Loucy (cell line): ENCODE results near the gene GAR1.
"Not testable (repeated sequence)": the region's sequence is repeated elsewhere in the genome, so short reads cannot be mapped to it uniquely, and the experiment has no call there.

ENCODE experiments used
- H2AFZ ChIP-seq: fragments of 200-600 bp; sonication (generic); 2 replicates; pipeline ENCODE4 v1.6.0; 2016; ENCODE audit warnings: antibody characterized with exemption, mild to moderate bottlenecking, low read length, moderate library complexity
- H3F3A ChIP-seq: fragments of 200-600 bp; 2 replicates; pipeline ENCODE4 v1.6.0; 2016; ENCODE audit warnings: antibody characterized with exemption, low read depth, mild to moderate bottlenecking
- H3K27me3 ChIP-seq: fragments of 200-600 bp; sonication (generic); 2 replicates; pipeline ENCODE4 v1.6.1; 2014; ENCODE audit warnings: low read length, mild to moderate bottlenecking; ENCODE audit not compliant: insufficient read depth, poor library complexity, severe bottlenecking
- H3K36me3 ChIP-seq: fragments of 200-600 bp; sonication (generic); 2 replicates; pipeline ENCODE4 v1.6.1; 2016; ENCODE audit warnings: low read length; ENCODE audit not compliant: insufficient read depth
- H3K4me1 ChIP-seq: fragments of 200-600 bp; sonication (generic); 2 replicates; pipeline ENCODE4 v1.5.1; 2014; ENCODE audit warnings: low read length, mild to moderate bottlenecking; ENCODE audit not compliant: insufficient read depth, poor library complexity, severe bottlenecking
- H3K4me2 ChIP-seq: fragments of 200-600 bp; sonication (generic); 2 replicates; pipeline ENCODE4 v1.6.0; 2014; ENCODE audit warnings: antibody characterized with exemption, low read length, low read depth, mild to moderate bottlenecking; ENCODE audit not compliant: poor library complexity, severe bottlenecking
- H3K4me3 ChIP-seq: fragments of 200-600 bp; sonication (generic); 2 replicates; pipeline ENCODE4 v1.5.1; 2014; ENCODE audit warnings: low read length, mild to moderate bottlenecking, mixed read lengths; ENCODE audit not compliant: poor library complexity, severe bottlenecking
- H3K79me2 ChIP-seq: fragments of 200-600 bp; sonication (generic); 2 replicates; pipeline ENCODE4 v1.6.1; 2014; ENCODE audit warnings: low read length; ENCODE audit not compliant: insufficient read depth
- H3K9ac ChIP-seq: fragments of 200-600 bp; sonication (generic); 2 replicates; pipeline ENCODE4 v1.6.0; 2014; ENCODE audit warnings: mild to moderate bottlenecking, low read depth, low read length, moderate library complexity; ENCODE audit not compliant: poor library complexity, severe bottlenecking
- H3K9me2 ChIP-seq: fragments of 200-600 bp; sonication (generic); replicated peaks from 2 replicates; pipeline ENCODE4 v1.6.1; 2016; ENCODE audit warnings: low read depth, low read length, mixed read lengths
- H3K9me3 ChIP-seq: fragments of 200-600 bp; sonication (generic); 2 replicates; pipeline ENCODE4 v1.6.1; 2014; ENCODE audit warnings: mild to moderate bottlenecking, antibody characterized with exemption, low read length, low read depth; ENCODE audit not compliant: insufficient read depth
- H4K20me1 ChIP-seq: fragments of 200-600 bp; sonication (generic); 2 replicates; pipeline ENCODE4 v1.6.0; 2014; ENCODE audit warnings: antibody characterized with exemption, low read length, mild to moderate bottlenecking; ENCODE audit not compliant: insufficient read depth, poor library complexity, severe bottlenecking
- CTCF ChIP-seq: fragments of 200-600 bp; sonication (generic); conservative IDR thresholded peaks from 2 replicates; pipeline ENCODE4 v1.5.1; 2014; ENCODE audit warnings: mild to moderate bottlenecking, antibody characterized with exemption, low read length
- EZH2phosphoT487 ChIP-seq: fragments of 200-600 bp; IDR thresholded peaks from 2 replicates; pipeline ENCODE4 v1.6.1; 2018; ENCODE audit warnings: antibody characterized with exemption, mild to moderate bottlenecking, moderate library complexity, borderline replicate concordance

GAR1 gene

GRCh38 chr4:109850601-109851000 lies 35.0 kb downstream of the GAR1 start:
- H2AFZ ChIP-seq: no peak overlapping the region
- TF ChIP-seq EZH2phosphoT487: no peak
- no peak for TF ChIP-seq CTCF
- H3K4me3 ChIP-seq: no peak overlapping the region
- H3K4me1 ChIP-seq: no peaks in the 10 kb centered on the region
- H3K9ac ChIP-seq: no peak overlapping the region
- H4K20me1 ChIP-seq: no peaks in the 10 kb centered on the region
- H3K36me3 ChIP-seq: no peaks in the 10 kb centered on the region
- no peaks in the 10 kb centered on the region for H3K79me2 ChIP-seq
- H3F3A ChIP-seq: no peaks in the 10 kb centered on the region
- H3K9me3 ChIP-seq: no peaks in the 10 kb centered on the region
- H3K4me2 ChIP-seq: no peak overlapping the region
- no peaks in the 10 kb centered on the region for H3K9me2 ChIP-seq
- no peaks in the 10 kb centered on the region for H3K27me3 ChIP-seq

- not testable (repeated sequence) for H3K4me2 ChIP-seq, H3K79me2 ChIP-seq, H3K9me2 ChIP-seq, H3F3A ChIP-seq, H3K9ac ChIP-seq, H3K4me1 ChIP-seq, H3K4me3 ChIP-seq, H3K36me3 ChIP-seq, H3K27me3 ChIP-seq, H2AFZ ChIP-seq, H4K20me1 ChIP-seq
- H3K9me3 ChIP-seq: peaks cover 11% of the 10 kb centered on the region
Measured at GRCh38 chr4:109859426-109860300, 44.1 kb downstream of the GAR1 start.

- H4K20me1 ChIP-seq: no peaks in the 10 kb centered on the region
- no peaks in the 10 kb centered on the region for H3K27me3 ChIP-seq
- H3K79me2 ChIP-seq: no peaks in the 10 kb centered on the region
- TF ChIP-seq CTCF (no peak), EZH2phosphoT487 (no peak)
- H3K36me3 ChIP-seq: no peaks in the 10 kb centered on the region
- H3K9me3 ChIP-seq: peaks cover 11% of the 10 kb centered on the region
- H3F3A ChIP-seq: no peaks in the 10 kb centered on the region
- H2AFZ ChIP-seq: no peak overlapping the region
- H3K4me3 ChIP-seq: no peak overlapping the region
- no peak overlapping the region for H3K9ac ChIP-seq
- H3K4me2 ChIP-seq: no peak overlapping the region
- no peaks in the 10 kb centered on the region for H3K9me2 ChIP-seq
- no peaks in the 10 kb centered on the region for H3K4me1 ChIP-seq
Measured at GRCh38 chr4:109861271-109861670, 45.7 kb downstream of the GAR1 start.
